H9 (cell line): ENCODE results near the gene RUNDC1. TPM values are rescaled to one million over a fixed set of nuclear protein-coding genes. Genes with fewer than 3 reads are reported as not detected.
A peak's percentile ranks its signal among the peaks of the same experiment; 100 is the strongest.

ENCODE experiments used
- DNase-seq: peaks from one replicate; pipeline ENCODE4 v3.0.0-alpha.2; 2017
- H2AFZ ChIP-seq: one replicate; pipeline ENCODE4 v1.6.1; 2013; ENCODE audit warnings: mild to moderate bottlenecking, low read length, control low read depth, moderate library complexity
- H2AK5ac ChIP-seq: 2 replicates; pipeline ENCODE4 v1.6.1; 2013; ENCODE audit warnings: low read length, control low read depth, mixed read lengths; ENCODE audit not compliant: insufficient read length
- H2BK120ac ChIP-seq: one replicate; pipeline ENCODE4 v1.6.1; 2013; ENCODE audit warnings: low read depth, mild to moderate bottlenecking, low read length, control low read depth, inconsistent platforms; ENCODE audit not compliant: poor library complexity, severe bottlenecking
- H2BK12ac ChIP-seq: 2 replicates; pipeline ENCODE4 v1.6.1; 2013; ENCODE audit warnings: low read length, control low read depth, mixed read lengths, low read depth; ENCODE audit not compliant: insufficient read length
- H2BK15ac ChIP-seq: 2 replicates; pipeline ENCODE4 v1.6.1; 2013; ENCODE audit warnings: low read depth, low read length, control low read depth
- H2BK20ac ChIP-seq: one replicate; pipeline ENCODE4 v1.6.1; 2013; ENCODE audit warnings: low read depth, mild to moderate bottlenecking, low read length, control low read depth, inconsistent platforms; ENCODE audit not compliant: poor library complexity, severe bottlenecking
- H2BK5ac ChIP-seq: 2 replicates; pipeline ENCODE4 v1.6.1; 2013; ENCODE audit warnings: low read length, control low read depth, mixed read lengths; ENCODE audit not compliant: insufficient read length
- H3K14ac ChIP-seq: 2 replicates; pipeline ENCODE4 v1.6.1; 2013; ENCODE audit warnings: low read length, control low read depth; ENCODE audit not compliant: insufficient read depth
- H3K18ac ChIP-seq: 2 replicates; pipeline ENCODE4 v1.6.1; 2013; ENCODE audit warnings: low read depth, mild to moderate bottlenecking, mixed read lengths, low read length, control low read depth; ENCODE audit not compliant: insufficient read length
- H3K23ac ChIP-seq: 2 replicates; pipeline ENCODE4 v1.6.1; 2013; ENCODE audit warnings: low read length, control low read depth, mixed read lengths, low read depth; ENCODE audit not compliant: insufficient read length
- H3K23me2 ChIP-seq: 2 replicates; pipeline ENCODE4 v1.6.1; 2013; ENCODE audit warnings: low read depth, mild to moderate bottlenecking, mixed read lengths, low read length, control low read depth; ENCODE audit not compliant: insufficient read length, poor library complexity, severe bottlenecking
- H3K27ac ChIP-seq: 2 replicates; pipeline ENCODE4 v1.5.1; 2013; ENCODE audit warnings: low read length, control low read depth, mixed read lengths, low read depth; ENCODE audit not compliant: insufficient read length
- H3K27me3 ChIP-seq: 2 replicates; pipeline ENCODE4 v1.6.1; 2013; ENCODE audit warnings: low read length, control low read depth, inconsistent platforms; ENCODE audit not compliant: insufficient read depth
- H3K4ac ChIP-seq: 2 replicates; pipeline ENCODE4 v1.6.1; 2013; ENCODE audit warnings: low read depth, mild to moderate bottlenecking, control low read depth, inconsistent platforms, low read length, moderate library complexity
- H3K4me1 ChIP-seq: 2 replicates; pipeline ENCODE4 v1.6.1; 2013; ENCODE audit warnings: low read length, control low read depth, inconsistent platforms; ENCODE audit not compliant: insufficient read depth
- H3K4me2 ChIP-seq: 2 replicates; pipeline ENCODE4 v1.6.1; 2013; ENCODE audit warnings: low read length, control low read depth, mixed read lengths; ENCODE audit not compliant: insufficient read length, insufficient read depth
- H3K56ac ChIP-seq: 2 replicates; pipeline ENCODE4 v1.6.1; 2013; ENCODE audit warnings: low read depth, mild to moderate bottlenecking, mixed read lengths, low read length, control low read depth; ENCODE audit not compliant: insufficient read length
- H3K79me1 ChIP-seq: 2 replicates; pipeline ENCODE4 v1.6.1; 2013; ENCODE audit warnings: low read depth, mild to moderate bottlenecking, moderate library complexity, low read length, control low read depth, inconsistent platforms; ENCODE audit not compliant: insufficient read depth, poor library complexity, severe bottlenecking
- H3K79me2 ChIP-seq: 2 replicates; pipeline ENCODE4 v1.6.1; 2013; ENCODE audit warnings: low read length, control low read depth, inconsistent platforms; ENCODE audit not compliant: insufficient read depth
- H3K9ac ChIP-seq: 2 replicates; pipeline ENCODE4 v1.6.1; 2013; ENCODE audit warnings: low read length, control low read depth, mixed read lengths; ENCODE audit not compliant: insufficient read length; ENCODE audit errors: extremely low read depth
- H3K9me3 ChIP-seq: one replicate; pipeline ENCODE4 v1.6.1; 2013; ENCODE audit warnings: low read depth, low read length, inconsistent platforms; ENCODE audit not compliant: control insufficient read depth
- H3T11ph ChIP-seq: one replicate; pipeline ENCODE4 v1.6.1; 2013; ENCODE audit warnings: mild to moderate bottlenecking, low read length, control low read depth, inconsistent platforms
- H4K20me1 ChIP-seq: one replicate; pipeline ENCODE4 v1.6.1; 2013; ENCODE audit not compliant: control insufficient read depth, insufficient read length, insufficient read depth
- H4K5ac ChIP-seq: 2 replicates; pipeline ENCODE4 v1.6.1; 2013; ENCODE audit warnings: low read depth, mild to moderate bottlenecking, mixed read lengths, low read length, control low read depth; ENCODE audit not compliant: insufficient read length
- H4K8ac ChIP-seq: replicated peaks from 2 replicates; pipeline ENCODE4 v1.6.1; 2013; ENCODE audit warnings: low read length, control low read depth, mixed read lengths, low read depth; ENCODE audit not compliant: insufficient read length
- H4K91ac ChIP-seq: 2 replicates; pipeline ENCODE4 v1.6.1; 2013; ENCODE audit warnings: low read depth, mild to moderate bottlenecking, moderate library complexity, mixed read lengths, low read length, control low read depth; ENCODE audit not compliant: insufficient read length
- H3K27ac Mint-ChIP-seq, 3 experiments: 2 replicates in 2 of 3; 3 replicates in 1 of 3; pipeline ENCODE4 v1.8.0; 2020 to 2021; ENCODE audit warnings: mixed read lengths in 3 of 3, mild to moderate bottlenecking in 1 of 3, moderate library complexity in 1 of 3
- H3K27me3 Mint-ChIP-seq: 2 replicates; pipeline ENCODE4 v1.8.0; 2021; ENCODE audit warnings: low read depth, mild to moderate bottlenecking, moderate library complexity, mixed read lengths
- H3K36me3 Mint-ChIP-seq, 3 experiments: 2 replicates in 2 of 3; 3 replicates in 1 of 3; pipeline ENCODE4 v1.8.0; 2020 to 2021; ENCODE audit warnings: low read depth in 3 of 3, mixed read lengths in 3 of 3; ENCODE audit not compliant: insufficient read depth in 1 of 3
- H3K4me1 Mint-ChIP-seq, 2 experiments: 2 replicates each; pipeline ENCODE4 v1.8.0; 2020; ENCODE audit warnings: mixed read lengths in 2 of 2
- H3K4me3 Mint-ChIP-seq, 2 experiments: 2 replicates in 1 of 2; 3 replicates in 1 of 2; pipeline ENCODE4 v1.8.0; 2020 to 2021; ENCODE audit warnings: mild to moderate bottlenecking in 2 of 2, mixed read lengths in 2 of 2, moderate library complexity in 1 of 2
- H3K9me3 Mint-ChIP-seq, 2 experiments: 2 replicates in 1 of 2; 3 replicates in 1 of 2; pipeline ENCODE4 v1.8.0; 2020; ENCODE audit warnings: mild to moderate bottlenecking in 2 of 2, mixed read lengths in 2 of 2, moderate library complexity in 1 of 2
- CTCF ChIP-seq: fragments of 200-600 bp; sonication (generic); conservative IDR thresholded peaks from 3 replicates; pipeline ENCODE4 v1.8.0; 2021; ENCODE audit warnings: antibody characterized with exemption, mild to moderate bottlenecking
- WGBS: extraction: QIAGEN DNeasy Blood & Tissue Kit; methylation state at CpG from one replicate; pipeline ENCODE4 v1.1.7; 2013; ENCODE audit warnings: missing lambda C conversion rate, low lambda C conversion rate, mixed read lengths; ENCODE audit not compliant: insufficient read length; ENCODE audit errors: extremely low coverage; 5-methylcytosine and 5-hydroxymethylcytosine counted together
- total RNA-seq: library from RNA; stranded (reverse); gene quantifications from 2 replicates; pipeline ENCODE4 v1.2.1, GENCODE V29; 2021

RUNDC1 gene
- total RNA-seq, 1 experiment from 2014 or later, result 18.8 TPM

- Histone ChIP-seq H3K14ac (no peak overlapping the region), H2BK20ac (no peak overlapping the region), H4K91ac (no peak overlapping the region), H3K27ac (no peak overlapping the region), H3K79me2 (no peaks in the 10 kb centered on the region), H2BK15ac (no peak overlapping the region), H3K4ac (no peak overlapping the region), H2BK12ac (no peak overlapping the region), H4K8ac (no peak overlapping the region), H3K79me1 (no peaks in the 10 kb centered on the region), H3K4me2 (no peak overlapping the region), H3K18ac (no peak overlapping the region), H3K4me1 (peaks cover 13% of the 10 kb centered on the region; the same call in 1 of the 2 replicates), H3T11ph (no peak overlapping the region), H2BK120ac (no peak overlapping the region), H3K56ac (no peak overlapping the region), H2BK5ac (no peak overlapping the region), H4K5ac (no peak overlapping the region), H2AK5ac (no peak overlapping the region), H3K23me2 (no peaks in the 10 kb centered on the region), H3K23ac (no peak overlapping the region), H4K20me1 (no peaks in the 10 kb centered on the region), H3K27me3 (no peaks in the 10 kb centered on the region), H3K9ac (no peak overlapping the region), H2AFZ (no peak overlapping the region), H3K9me3 (no peaks in the 10 kb centered on the region)
- H3K27ac Mint-ChIP-seq, result peak overlapping the region; percentile 89 to 94 (median 93); a peak in 6 of 7 replicates
- no peak for TF ChIP-seq CTCF
- WGBS, result no CpG with 5 or more reads among the region's 2 CpGs
- H3K36me3 Mint-ChIP-seq, result peaks cover 8 to 16% (median 15%) of the 10 kb centered on the region in 3 experiments; a peak in 6 of 7 replicates
- H3K4me1 Mint-ChIP-seq, result peaks cover 58 to 71% of the 10 kb centered on the region in 2 experiments
- H3K27me3 Mint-ChIP-seq, result no peaks in the 10 kb centered on the region
- H3K9me3 Mint-ChIP-seq, result no peaks in the 10 kb centered on the region; a peak in 1 of 5 replicates
- no peak overlapping the region for H3K4me3 Mint-ChIP-seq
- no peak for DNase-seq
Measured at GRCh38 chr17:43040655-43041054, 60.3 kb downstream of the RUNDC1 start.
